Esophagus squamous epithelium (tissue), 5 donors: Measurements from ENCODE around the gene FGF3. TPM values are rescaled to one million over a fixed set of nuclear protein-coding genes. Genes with fewer than 3 reads are reported as not detected.

ENCODE experiments used
- DNase-seq: peaks from one replicate; lab custom pipeline; 2025; lab: John Stamatoyannopoulos, UW
- H3K27ac ChIP-seq, 4 donors: fragments of 200-600 bp; sonication (generic); one replicate each; pipeline ENCODE4 v1.5.1; 2016 to 2019; ENCODE audit warnings: mild to moderate bottlenecking in 1 of 4
- H3K27me3 ChIP-seq, 4 donors: fragments of 200-600 bp; sonication (generic); 1 replicate in 3 of 4; 2 replicates in 1 of 4; pipeline versions ENCODE4 v1.5.1 to v1.6.0; 2017 to 2021; ENCODE audit warnings: antibody characterized with exemption in 1 of 4
- H3K36me3 ChIP-seq, 3 donors: fragments of 200-600 bp; sonication (generic); one replicate each; pipeline ENCODE4 v1.5.1; 2016 to 2019
- H3K4me1 ChIP-seq, 3 donors: fragments of 200-600 bp; sonication (generic); one replicate each; pipeline ENCODE4 v1.5.1; 2017 to 2019
- H3K4me3 ChIP-seq, 4 donors: fragments of 200-600 bp; sonication (generic); 1 replicate in 3 of 4; 2 replicates in 1 of 4; pipeline ENCODE4 v1.5.1; 2016 to 2019; ENCODE audit warnings: mild to moderate bottlenecking in 2 of 4, moderate library complexity in 1 of 4
- H3K9me3 ChIP-seq, 3 donors: fragments of 200-600 bp; sonication (generic); one replicate each; pipeline ENCODE4 v1.5.1; 2016 to 2019
- CTCF ChIP-seq, 6 experiments: fragments of 450-650 bp in 4 of 6; fragments of 200-600 bp in 2 of 6; sonication (generic) in 2 of 6; IDR thresholded peaks; one replicate each; pipeline ENCODE4 v1.5.1; 2016 to 2019; ENCODE audit warnings: antibody characterized with exemption in 6 of 6, mild to moderate bottlenecking in 4 of 6, moderate library complexity in 4 of 6
- POLR2A ChIP-seq, 4 donors: fragments of 450-650 bp; IDR thresholded peaks; one replicate each; pipeline ENCODE4 v1.6.1; 2017; ENCODE audit warnings: antibody characterized with exemption in 4 of 4, mild to moderate bottlenecking in 4 of 4, moderate library complexity in 3 of 4
- WGBS, 2 donors: methylation state at CpG; one replicate each; pipeline ENCODE4 v1.1.5; 2018; 5-methylcytosine and 5-hydroxymethylcytosine counted together
- intact Hi-C: fragments of 100-400 bp; cut with DNase I; formaldehyde crosslinking; loops from one replicate; pipeline ENCODE4 v1.15.0; 2022
- total RNA-seq, 4 donors: library from RNA; depleted of rRNA; stranded (reverse); fragments of >200 nt; gene quantifications; one replicate each; pipeline ENCODE4 v1.1.0, GENCODE V29; 2016
- donor health status: DM: yes; HTN: yes; CAD: no.

FGF3 gene
- total RNA-seq, 4 donors from 2014 or later, result not detected

DNA sequence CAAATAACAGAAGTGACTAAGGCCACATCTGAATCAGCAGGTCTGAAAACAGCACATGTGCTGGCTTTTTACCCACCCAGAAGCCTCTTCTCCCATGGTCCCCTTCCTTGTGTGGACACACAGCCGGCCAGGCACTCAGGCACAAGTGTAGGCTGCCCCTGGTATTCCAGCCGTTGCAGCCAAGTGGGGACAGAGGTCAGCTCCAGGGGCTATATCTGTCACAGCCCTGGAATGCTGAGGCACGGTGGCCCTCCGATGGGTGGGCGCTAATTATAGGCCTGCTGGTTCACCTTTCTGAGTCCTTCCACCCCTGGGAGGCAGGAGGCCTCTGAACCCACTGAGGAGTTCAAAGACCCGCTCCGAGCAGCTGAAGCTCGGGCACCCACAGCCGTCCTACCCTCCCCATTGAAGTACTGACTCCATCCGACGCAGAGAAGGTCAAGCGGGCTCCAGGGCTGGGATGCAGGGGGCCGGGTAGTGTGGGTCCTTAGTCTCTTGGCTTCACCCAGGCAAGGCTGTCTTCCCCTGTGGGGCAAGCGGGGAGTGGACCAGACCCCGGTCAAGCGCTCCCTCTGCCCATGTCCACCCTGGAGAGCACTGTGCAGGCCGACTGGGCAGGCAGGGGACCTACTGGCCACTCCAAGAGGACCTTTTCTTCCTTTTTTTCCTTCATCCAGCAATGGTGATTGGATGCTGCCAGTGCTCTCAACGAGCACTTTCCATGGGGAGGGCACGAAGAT, 14.3 kb downstream of the FGF3 start:
- Histone ChIP-seq H3K9me3 (no peaks in the 10 kb centered on the region), H3K36me3 (no peaks in the 10 kb centered on the region), H3K4me1 (no peaks in the 10 kb centered on the region), H3K27me3 (peaks cover 0 to 43% (median 0%) of the 10 kb centered on the region in 4 donors), H3K4me3 (no peak overlapping the region), H3K27ac (no peak overlapping the region)
- 68 to 83% methylated on average over 2 to 7 of the region's 19 CpGs for WGBS, 2 donors
- no peak for TF ChIP-seq CTCF (IDR thresholded peaks at IDR 0.05)
- TF ChIP-seq POLR2A (IDR thresholded peaks at IDR 0.05), result no peak
- no peak for DNase-seq
- intact Hi-C loops, result no loop called here

GRCh38 chr11:69803604-69804218, 15.5 kb downstream of the FGF3 start:
- Histone ChIP-seq H3K36me3 (no peaks in the 10 kb centered on the region), H3K27ac (no peak overlapping the region), H3K9me3 (no peaks in the 10 kb centered on the region), H3K4me3 (no peak overlapping the region), H3K4me1 (no peaks in the 10 kb centered on the region), H3K27me3 (peaks cover 0 to 31% (median 0%) of the 10 kb centered on the region in 4 donors)
- intact Hi-C loops, result no loop called here
- TF ChIP-seq POLR2A (IDR thresholded peaks at IDR 0.05) (no peak), CTCF (IDR thresholded peaks at IDR 0.05) (no peak)
- DNase-seq, result no peak

GRCh38 chr11:69803022-69803421, 16.2 kb downstream of the FGF3 start:
- TF ChIP-seq POLR2A (IDR thresholded peaks at IDR 0.05), result no peak
- TF ChIP-seq CTCF (IDR thresholded peaks at IDR 0.05), result no peak
- H3K4me3 ChIP-seq, result no peak overlapping the region
- H3K36me3 ChIP-seq, result no peaks in the 10 kb centered on the region
- DNase-seq, result no peak
- intact Hi-C loops, result no loop called here
- H3K9me3 ChIP-seq, result no peaks in the 10 kb centered on the region
- no peaks in the 10 kb centered on the region for H3K4me1 ChIP-seq
- no peak overlapping the region for H3K27ac ChIP-seq
- H3K27me3 ChIP-seq, result peaks cover 0 to 30% (median 0%) of the 10 kb centered on the region in 4 donors
- WGBS, 2 donors, result 55 to 72% methylated on average over 2 of the region's 2 CpGs

GRCh38 chr11:69802590-69802989, 16.6 kb downstream of the FGF3 start:
- Histone ChIP-seq H3K4me1 (no peaks in the 10 kb centered on the region), H3K9me3 (no peaks in the 10 kb centered on the region), H3K27ac (no peak overlapping the region), H3K36me3 (no peaks in the 10 kb centered on the region), H3K4me3 (no peak overlapping the region), H3K27me3 (peaks cover 0 to 30% (median 0%) of the 10 kb centered on the region in 4 donors)
- 43 to 71% methylated on average over 1 of the region's 1 CpG for WGBS, 2 donors
- no peak for DNase-seq
- intact Hi-C loops, result no loop called here
- TF ChIP-seq CTCF (IDR thresholded peaks at IDR 0.05) (no peak), POLR2A (IDR thresholded peaks at IDR 0.05) (no peak)
